SJCRH30 (cell line): ENCODE data around the gene MED13L. TPM values are rescaled to one million over a fixed set of nuclear protein-coding genes. Genes with fewer than 3 reads are reported as not detected.
A peak's percentile ranks its signal among the peaks of the same experiment; 100 is the strongest.

Experiments used
- DNase-seq, 2 experiments: peaks; one replicate each; pipeline ENCODE4 v3.0.0-alpha.2; 2015 to 2020
- H3K27ac ChIP-seq: fragments of 250-450 bp; sonication (Bioruptor Pico); 2 replicates; pipeline ENCODE4 v1.5.1; 2020; ENCODE audit warnings: mild to moderate bottlenecking, moderate library complexity
- H3K27me3 ChIP-seq: fragments of 250-450 bp; sonication (Bioruptor Pico); 2 replicates; pipeline ENCODE4 v1.5.1; 2020; ENCODE audit warnings: mild to moderate bottlenecking, moderate library complexity
- H3K36me3 ChIP-seq: fragments of 250-450 bp; sonication (Bioruptor Pico); 2 replicates; pipeline ENCODE4 v1.5.1; 2020; ENCODE audit warnings: mild to moderate bottlenecking, moderate library complexity
- H3K4me1 ChIP-seq: fragments of 250-450 bp; sonication (Bioruptor Pico); 2 replicates; pipeline ENCODE4 v1.5.1; 2020; ENCODE audit warnings: mild to moderate bottlenecking, moderate library complexity
- H3K4me3 ChIP-seq: fragments of 250-450 bp; sonication (Bioruptor Pico); 2 replicates; pipeline ENCODE4 v1.5.1; 2020; ENCODE audit warnings: mild to moderate bottlenecking, moderate library complexity
- H3K9me3 ChIP-seq: fragments of 250-450 bp; sonication (Bioruptor Pico); replicated peaks from 2 replicates; pipeline ENCODE4 v1.5.1; 2020; ENCODE audit warnings: mild to moderate bottlenecking, moderate library complexity
- total RNA-seq: library from RNA; depleted of rRNA; stranded (reverse); fragments of >200 nt; shearing (Covaris generic); gene quantifications from 2 replicates; pipeline ENCODE4 v1.2.3, GENCODE V29; 2014; rRNA removed

MED13L gene
- total RNA-seq, result 49.1 and 62.0 TPM in 2 replicates

- peak; percentile 79 to 86 for DNase-seq
- Histone ChIP-seq H3K36me3 (no peaks in the 10 kb centered on the region), H3K27me3 (no peaks in the 10 kb centered on the region), H3K4me1 (peaks cover 3% of the 10 kb centered on the region), H3K4me3 (peak within 1 kb of the TSS; percentile 70), H3K27ac (peak within 1 kb of the TSS; percentile 38), H3K9me3 (no peaks in the 10 kb centered on the region)
These were observed at the start of gene MED13L for GRCh38 chr12:116277467-116278278. MED13L (minus strand) TSS chr12:116277693; CDS start chr12:116277131, 562 bp downstream.

DNA sequence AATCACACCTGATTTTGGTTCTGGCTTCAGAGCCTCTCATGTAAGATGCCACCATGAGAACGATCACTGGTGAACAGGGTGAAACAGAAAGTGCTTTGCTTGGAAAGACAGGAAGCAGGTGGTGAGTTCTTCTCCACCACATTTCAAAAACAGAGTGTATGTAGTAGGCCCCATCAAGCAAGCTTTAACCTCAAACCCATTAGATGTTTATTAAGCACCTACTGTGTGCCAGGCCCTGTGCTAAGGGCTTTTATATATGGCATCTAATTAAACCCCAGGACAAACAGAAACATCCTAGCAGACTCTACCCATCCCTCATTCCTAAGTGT is 47.8 kb upstream of the MED13L start:
- H3K27ac ChIP-seq, result no peak overlapping the region
- no peak overlapping the region for H3K4me3 ChIP-seq
- no peaks in the 10 kb centered on the region for H3K9me3 ChIP-seq
- no peaks in the 10 kb centered on the region for H3K36me3 ChIP-seq
- DNase-seq, result no peak
- H3K27me3 ChIP-seq, result no peaks in the 10 kb centered on the region
- H3K4me1 ChIP-seq, result no peaks in the 10 kb centered on the region

- no peaks in the 10 kb centered on the region for H3K27me3 ChIP-seq
- no peak for DNase-seq
- H3K36me3 ChIP-seq, result no peaks in the 10 kb centered on the region
- H3K9me3 ChIP-seq, result no peaks in the 10 kb centered on the region
- no peak overlapping the region for H3K27ac ChIP-seq
- H3K4me3 ChIP-seq, result no peak overlapping the region
- H3K4me1 ChIP-seq, result no peaks in the 10 kb centered on the region
These were observed 47.3 kb upstream of the MED13L start for GRCh38 chr12:116324654-116325335.

GRCh38 chr12:116323406-116324386 is 46.2 kb upstream of the MED13L start:
- Histone ChIP-seq H3K9me3 (no peaks in the 10 kb centered on the region), H3K4me3 (no peak overlapping the region), H3K27ac (no peak overlapping the region), H3K36me3 (no peaks in the 10 kb centered on the region), H3K4me1 (no peaks in the 10 kb centered on the region), H3K27me3 (no peaks in the 10 kb centered on the region)
- no peak for DNase-seq

- Histone ChIP-seq H3K4me1 (no peaks in the 10 kb centered on the region), H3K36me3 (no peaks in the 10 kb centered on the region), H3K27me3 (no peaks in the 10 kb centered on the region), H3K27ac (no peak overlapping the region), H3K4me3 (no peak overlapping the region), H3K9me3 (no peaks in the 10 kb centered on the region)
- DNase-seq, result no peak
These were observed 44.4 kb upstream of the MED13L start for GRCh38 chr12:116321913-116322312.

DNA sequence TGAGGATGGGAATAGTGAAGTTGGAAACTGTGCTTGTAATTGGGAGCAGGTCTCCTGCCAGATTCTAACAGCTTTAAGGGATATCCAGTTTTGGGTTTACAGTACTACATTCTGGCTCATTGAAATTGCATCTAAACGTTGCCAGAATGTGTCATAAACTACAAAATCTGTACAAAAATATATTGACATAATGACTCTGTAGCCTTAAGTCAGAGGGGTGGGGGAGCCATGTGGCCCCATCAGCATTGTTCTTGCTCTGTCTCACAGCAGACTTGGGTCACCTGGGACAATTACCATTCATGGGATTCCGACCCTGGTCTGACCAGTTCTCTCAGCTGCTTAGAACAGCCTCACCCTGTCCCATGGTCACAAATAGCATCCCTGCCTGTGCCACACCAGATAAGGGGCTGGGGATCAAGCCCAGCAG is 43.3 kb upstream of the MED13L start:
- Histone ChIP-seq H3K9me3 (no peaks in the 10 kb centered on the region), H3K27ac (no peak overlapping the region)
- no peak for DNase-seq

DNA sequence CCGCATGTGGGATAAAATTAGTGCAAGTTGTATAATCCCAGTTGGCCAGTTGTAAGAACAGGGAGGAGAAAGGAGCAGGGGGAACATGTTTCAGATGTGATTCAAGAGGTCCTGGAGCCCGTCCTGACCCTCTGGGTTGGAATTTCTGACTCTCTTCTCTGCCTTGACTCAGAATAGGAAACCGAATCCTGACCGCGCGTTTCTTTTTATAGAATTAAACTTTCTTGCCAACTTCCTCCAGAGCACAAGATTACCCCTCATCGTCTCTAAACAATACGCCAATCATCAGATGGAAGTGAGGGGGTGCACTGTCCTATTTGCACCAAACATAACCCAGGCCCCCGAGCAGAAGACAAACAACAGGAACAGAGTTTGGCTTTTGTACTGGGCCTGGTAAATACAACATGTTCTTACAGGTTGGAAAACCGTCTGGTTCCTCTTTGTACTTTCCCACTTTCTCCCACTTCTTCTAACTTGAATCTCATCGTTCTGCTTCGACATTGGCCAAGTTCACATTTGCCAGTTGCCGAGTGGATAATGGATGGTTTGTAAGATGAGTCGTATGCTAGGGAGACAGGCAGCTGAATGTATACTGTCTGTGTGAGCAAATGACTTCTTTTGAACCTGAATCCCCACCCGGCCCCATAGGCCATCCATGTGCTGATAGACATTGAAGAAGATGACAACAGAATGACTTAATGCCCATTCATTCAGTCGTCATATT is 42.6 kb upstream of the MED13L start:
- H3K4me3 ChIP-seq, result no peak overlapping the region
- no peak for DNase-seq
- H3K27ac ChIP-seq, result no peak overlapping the region
- no peaks in the 10 kb centered on the region for H3K27me3 ChIP-seq
- no peaks in the 10 kb centered on the region for H3K9me3 ChIP-seq
- H3K4me1 ChIP-seq, result no peaks in the 10 kb centered on the region
- no peaks in the 10 kb centered on the region for H3K36me3 ChIP-seq

More for the DNA sequence above, 43.3 kb upstream of the MED13L start:
- Histone ChIP-seq H3K36me3 (no peaks in the 10 kb centered on the region), H3K4me1 (no peaks in the 10 kb centered on the region), H3K27me3 (no peaks in the 10 kb centered on the region), H3K4me3 (no peak overlapping the region)

DNA sequence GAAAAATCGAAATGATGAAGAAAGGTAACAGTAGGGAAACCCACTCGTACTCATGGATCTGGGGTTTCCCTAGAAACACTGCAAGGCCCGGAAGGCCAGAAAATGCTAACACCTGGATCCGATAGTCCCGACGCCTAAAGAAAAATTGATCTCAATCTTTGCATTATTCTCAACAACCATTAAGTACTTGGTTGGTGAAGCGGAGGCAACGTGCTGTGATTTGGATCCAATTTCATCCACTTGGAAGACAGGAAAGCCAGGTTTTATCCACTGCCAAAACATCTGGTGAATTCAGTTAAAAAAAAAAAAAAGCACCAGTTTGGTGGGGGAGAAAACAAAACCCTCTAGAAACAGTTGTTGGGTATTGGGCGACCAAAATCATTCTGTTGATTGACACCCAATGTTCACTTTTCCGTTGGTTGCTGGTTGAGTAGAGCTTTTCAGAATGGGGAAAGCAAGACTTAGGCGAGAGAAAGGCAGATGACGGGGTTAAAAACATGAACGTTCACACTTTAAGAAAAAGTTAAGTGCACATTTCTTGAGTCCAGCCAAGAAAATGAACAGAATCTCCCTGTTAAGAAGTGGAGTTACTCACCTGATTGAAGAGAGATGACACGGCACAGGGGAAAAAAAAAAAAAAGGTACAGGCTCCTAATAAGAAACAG is 41.9 kb upstream of the MED13L start:
- H3K9me3 ChIP-seq, result no peaks in the 10 kb centered on the region
- no peaks in the 10 kb centered on the region for H3K36me3 ChIP-seq
- DNase-seq, result no peak
- no peaks in the 10 kb centered on the region for H3K27me3 ChIP-seq
- H3K4me3 ChIP-seq, result no peak overlapping the region
- no peaks in the 10 kb centered on the region for H3K4me1 ChIP-seq
- no peak overlapping the region for H3K27ac ChIP-seq

- Histone ChIP-seq H3K9me3 (no peaks in the 10 kb centered on the region), H3K27ac (no peak overlapping the region), H3K4me1 (no peaks in the 10 kb centered on the region), H3K36me3 (no peaks in the 10 kb centered on the region), H3K4me3 (no peak overlapping the region), H3K27me3 (no peaks in the 10 kb centered on the region)
- DNase-seq, result no peak
These were observed 41.2 kb upstream of the MED13L start for GRCh38 chr12:116318576-116319232.

DNA sequence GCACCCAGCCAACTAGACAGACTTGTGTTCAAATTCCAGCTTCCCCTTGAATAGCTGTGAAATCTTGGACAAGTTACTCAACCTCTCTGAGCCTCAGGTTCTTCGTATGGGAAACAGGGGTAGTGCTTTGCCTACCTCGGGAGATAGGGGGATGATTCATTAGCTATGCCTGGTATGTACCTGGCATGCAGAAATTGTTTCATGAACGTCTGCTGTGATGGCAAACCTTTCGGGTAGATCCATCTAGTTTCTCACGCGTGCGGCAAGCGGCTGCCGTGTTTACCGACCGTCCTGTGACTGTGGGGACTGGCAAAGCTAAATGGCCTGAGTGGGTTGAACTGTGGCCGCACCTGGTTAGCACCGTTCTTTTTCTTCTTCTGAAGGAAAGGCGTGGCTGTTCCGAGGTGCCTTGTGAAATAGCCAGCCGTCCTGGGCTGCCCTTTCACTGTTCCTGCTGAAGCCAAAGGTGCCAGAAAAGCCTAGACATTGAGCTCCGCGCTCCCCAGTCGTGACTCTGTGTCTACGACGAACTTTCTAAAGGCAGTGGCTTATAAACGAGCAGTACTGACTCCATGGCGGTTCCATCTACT is 40.6 kb upstream of the MED13L start:
- H3K4me3 ChIP-seq, result no peak overlapping the region
- no peak overlapping the region for H3K27ac ChIP-seq
- no peaks in the 10 kb centered on the region for H3K36me3 ChIP-seq
- no peaks in the 10 kb centered on the region for H3K9me3 ChIP-seq
- no peaks in the 10 kb centered on the region for H3K4me1 ChIP-seq
- no peaks in the 10 kb centered on the region for H3K27me3 ChIP-seq
- no peak for DNase-seq

DNA sequence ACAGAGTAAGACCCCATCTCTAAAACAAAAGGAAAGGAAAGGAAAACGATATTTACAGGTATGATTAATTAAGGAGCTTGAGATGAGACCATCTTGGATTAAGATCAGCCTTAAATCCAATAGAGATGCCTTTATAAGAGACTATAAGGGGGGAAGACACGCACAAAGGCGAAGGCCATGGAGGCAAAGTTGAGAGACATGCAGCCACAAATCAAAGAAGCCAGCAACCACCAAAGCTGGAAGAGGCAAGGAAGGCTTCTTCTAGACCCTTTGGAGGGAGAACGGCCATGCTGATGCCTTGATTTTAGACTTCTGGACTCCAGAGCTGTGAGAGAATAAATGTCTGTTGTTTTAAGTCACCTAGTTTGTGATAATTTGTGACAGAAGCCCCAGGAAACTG is 39.6 kb upstream of the MED13L start:
- no peak for DNase-seq
- Histone ChIP-seq H3K4me1 (no peaks in the 10 kb centered on the region), H3K27ac (no peak overlapping the region), H3K9me3 (no peaks in the 10 kb centered on the region), H3K27me3 (no peaks in the 10 kb centered on the region), H3K4me3 (no peak overlapping the region), H3K36me3 (no peaks in the 10 kb centered on the region)

- Histone ChIP-seq H3K27me3 (no peaks in the 10 kb centered on the region), H3K36me3 (no peaks in the 10 kb centered on the region), H3K4me3 (no peak overlapping the region), H3K9me3 (0 out of 2 replicates have a peak, but pooled peaks cover 4% of the 10 kb centered on the region), H3K4me1 (no peaks in the 10 kb centered on the region), H3K27ac (no peak overlapping the region)
- no peak for DNase-seq
These were observed 37.0 kb upstream of the MED13L start for GRCh38 chr12:116314477-116314876.
